PC-3 (cell line): ENCODE data around the gene SERAC1. TPM values are rescaled to one million over a fixed set of nuclear protein-coding genes. Genes with fewer than 3 reads are reported as not detected.
"Not testable (repeated sequence)": the region's sequence is repeated elsewhere in the genome, so short reads cannot be mapped to it uniquely, and the experiment has no call there.

ENCODE experiments used
- ATAC-seq: fragments of 200-7000 bp; cut with Tn5 transposase; 2 replicates; pipeline ENCODE4 v1.9.1; 2020; ENCODE audit warnings: mild to moderate bottlenecking, moderate library complexity
- BruUV-seq: library from RNA; stranded (reverse); fragments of 400-500 nt; replicated peaks from 2 replicates; lab custom pipeline; 2021; lab: Mats Ljungman, UMichigan
- CTCF ChIA-PET: fragments of 300-600 bp; sonication (Branson Sonifier 250); formaldehyde crosslinking; loops from one replicate; lab custom pipeline; 2022; ENCODE audit warnings: antibody characterized with exemption; lab: Charles Lee
- POLR2A ChIA-PET: fragments of 300-600 bp; sonication (Branson Sonifier 250); formaldehyde crosslinking; loops from one replicate; lab custom pipeline; 2022; ENCODE audit warnings: antibody characterized with exemption; ENCODE audit not compliant: unreplicated experiment; lab: Charles Lee
- DNase-seq: peaks from one replicate; pipeline ENCODE4 v3.0.0-alpha.2; 2015
- H2AFZ ChIP-seq: fragments of 300-600 bp; sonication (generic); 2 replicates; pipeline ENCODE4 v1.6.0; 2016; ENCODE audit warnings: antibody characterized with exemption, low read length
- H3F3A ChIP-seq: fragments of 300-600 bp; sonication (generic); one replicate; pipeline ENCODE4 v1.6.0; 2017; ENCODE audit warnings: antibody characterized with exemption, low read length, control low read depth, mild to moderate bottlenecking; ENCODE audit not compliant: unreplicated experiment
- H3K27ac ChIP-seq: fragments of 300-600 bp; sonication (generic); 2 replicates; pipeline ENCODE4 v1.5.1; 2016; ENCODE audit warnings: mild to moderate bottlenecking, low read length
- H3K27me3 ChIP-seq: fragments of 300-600 bp; sonication (generic); 2 replicates; pipeline ENCODE4 v1.6.1; 2016; ENCODE audit warnings: low read length, mixed read lengths
- H3K36me3 ChIP-seq: fragments of 300-600 bp; sonication (generic); 2 replicates; pipeline ENCODE4 v1.6.1; 2016; ENCODE audit warnings: low read depth, mixed run types, low read length, mixed read lengths
- H3K4me1 ChIP-seq: fragments of 300-600 bp; sonication (generic); 2 replicates; pipeline ENCODE4 v1.5.1; 2016; ENCODE audit warnings: low read length; ENCODE audit not compliant: insufficient read depth
- H3K4me2 ChIP-seq: fragments of 300-600 bp; sonication (generic); 2 replicates; pipeline ENCODE4 v1.6.0; 2016; ENCODE audit warnings: low read length
- H3K4me3 ChIP-seq: fragments of 300-600 bp; sonication (generic); 2 replicates; pipeline ENCODE4 v1.5.1; 2016; ENCODE audit warnings: mild to moderate bottlenecking, low read length, mixed read lengths
- H3K79me2 ChIP-seq: fragments of 300-600 bp; sonication (generic); 2 replicates; pipeline ENCODE4 v1.6.1; 2017; ENCODE audit warnings: low read length, mixed read lengths
- H3K9ac ChIP-seq: fragments of 300-600 bp; sonication (generic); 2 replicates; pipeline ENCODE4 v1.6.0; 2016; ENCODE audit warnings: mild to moderate bottlenecking, low read length
- H3K9me2 ChIP-seq: fragments of 300-600 bp; sonication (generic); replicated peaks from 2 replicates; pipeline ENCODE4 v1.6.1; 2016; ENCODE audit warnings: mixed run types, low read length, mixed read lengths
- H3K9me3 ChIP-seq: fragments of 300-600 bp; sonication (generic); 2 replicates; pipeline ENCODE4 v1.6.1; 2016; ENCODE audit warnings: low read length, mixed read lengths
- H4K20me1 ChIP-seq: fragments of 300-600 bp; sonication (generic); 2 replicates; pipeline ENCODE4 v1.6.1; 2016; ENCODE audit warnings: low read length, mixed read lengths
- CTCF ChIP-seq: fragments of 300-600 bp; sonication (generic); conservative IDR thresholded peaks from 2 replicates; pipeline ENCODE4 v1.5.1; 2017; ENCODE audit warnings: antibody characterized with exemption, low read depth, mild to moderate bottlenecking, low read length
- EZH2 ChIP-seq: fragments of 300-600 bp; sonication (generic); IDR thresholded peaks from one replicate; pipeline ENCODE4 v1.6.1; 2017; ENCODE audit warnings: antibody characterized with exemption, mild to moderate bottlenecking, low read length; ENCODE audit not compliant: unreplicated experiment
- EZH2phosphoT487 ChIP-seq: fragments of 300-600 bp; sonication (generic); IDR thresholded peaks from 2 replicates; pipeline ENCODE4 v1.6.1; 2018; ENCODE audit warnings: mild to moderate bottlenecking, antibody characterized with exemption, low read length, borderline replicate concordance
- intact Hi-C: fragments of 100-400 bp; cut with micrococcal nuclease; formaldehyde crosslinking; loops from 2 replicates; pipeline ENCODE4 v1.9.0; 2023
- total RNA-seq: library from RNA; depleted of rRNA; stranded (reverse); fragments of >200 nt; gene quantifications from 2 replicates; pipeline ENCODE4 v1.2.3, GENCODE V29; 2014

The SERAC1 gene
- total RNA-seq, 1 experiment from 2014 or later: 3.9 TPM

- BruUV-seq: no TSS peak
- ATAC-seq: no peak
- no peak for TF ChIP-seq CTCF
- TF ChIP-seq EZH2: no peak
- no peak for TF ChIP-seq EZH2phosphoT487
- Histone ChIP-seq H3K9me3 (no peaks in the 10 kb centered on the region), H3K36me3 (no peaks in the 10 kb centered on the region), H3K27me3 (no peaks in the 10 kb centered on the region), H3K27ac (no peak overlapping the region), H4K20me1 (no peaks in the 10 kb centered on the region), H3K4me1 (peaks cover 28% of the 10 kb centered on the region), H3K9ac (no peak overlapping the region), H2AFZ (no peak overlapping the region), H3K4me3 (no peak overlapping the region), H3K4me2 (no peak overlapping the region), H3K79me2 (no peaks in the 10 kb centered on the region), H3K9me2 (no peaks in the 10 kb centered on the region), H3F3A (no peaks in the 10 kb centered on the region)
- DNase-seq: peak; percentile 59
- CTCF ChIA-PET: no interaction called here
- POLR2A ChIA-PET: no interaction called here
- intact Hi-C loops: no loop called here
These were observed 15.4 kb downstream of the SERAC1 start for GRCh38 chr6:158152659-158153058.

GRCh38 chr6:158152025-158152424 is 16.0 kb downstream of the SERAC1 start:
- H3K36me3 ChIP-seq, H3K9ac ChIP-seq, H3F3A ChIP-seq, intact Hi-C loops, H3K9me2 ChIP-seq, H3K27ac ChIP-seq, DNase-seq, H2AFZ ChIP-seq, CTCF ChIA-PET, ATAC-seq, H3K4me3 ChIP-seq, H3K27me3 ChIP-seq, H3K9me3 ChIP-seq, H3K4me2 ChIP-seq, POLR2A ChIA-PET, H3K79me2 ChIP-seq, H4K20me1 ChIP-seq, BruUV-seq: not testable (repeated sequence)
- H3K4me1 ChIP-seq: peaks cover 28% of the 10 kb centered on the region

GRCh38 chr6:158150701-158151100 is 17.4 kb downstream of the SERAC1 start:
- ChIA-PET POLR2A (interaction anchor here (0.5 kb wide), 2 partner anchors 55 to 615 kb away, joined by 3 read pairs; no protein-coding TSS in a partner anchor), CTCF (no interaction called here)
- Histone ChIP-seq H3K4me2 (peak overlapping the region; percentile 59; the same call in 1 of the 2 replicates), H3K27ac (peak overlapping the region; percentile 52), H3K9me2 (no peaks in the 10 kb centered on the region), H4K20me1 (no peaks in the 10 kb centered on the region), H3K4me1 (peaks cover 28% of the 10 kb centered on the region), H3K4me3 (no peak overlapping the region), H3K36me3 (no peaks in the 10 kb centered on the region), H3K9ac (no peak overlapping the region), H3K27me3 (no peaks in the 10 kb centered on the region), H3K79me2 (no peaks in the 10 kb centered on the region), H3F3A (no peaks in the 10 kb centered on the region), H3K9me3 (no peaks in the 10 kb centered on the region), H2AFZ (no peak overlapping the region)
- intact Hi-C loops: loop anchor here (2.0 kb wide), 1 partner anchor 16 kb away; no protein-coding TSS in a partner anchor
- ATAC-seq (peak; percentile 92), DNase-seq (peak; percentile 86)
- BruUV-seq: no TSS peak
- TF ChIP-seq EZH2phosphoT487 (no peak), CTCF (no peak), EZH2 (no peak)
